HepG2 (cell line): ENCODE results near the gene PKIG. TPM values are rescaled to one million over a fixed set of nuclear protein-coding genes. Genes with fewer than 3 reads are reported as not detected.

Experiments
- ATAC-seq: fragments of 200-7000 bp; cut with Tn5 transposase; 3 replicates; pipeline ENCODE4 v1.9.1; 2020; ENCODE audit warnings: mild to moderate bottlenecking, moderate library complexity
- BruUV-seq: library from RNA; stranded (reverse); fragments of 400-500 nt; replicated peaks from 2 replicates; lab custom pipeline; 2021; lab: Mats Ljungman, UMichigan
- CTCF ChIA-PET: fragments of 300-600 bp; formaldehyde crosslinking; extraction: SDS; loops from one replicate; lab custom pipeline; 2021; ENCODE audit warnings: low total read pairs, inconsistent platforms, low intra/inter-chr PET ratio; lab: Yijun Ruan, JAX
- POLR2A ChIA-PET: fragments of 350-600 bp; sonication (Branson Sonifier 250); formaldehyde crosslinking; loops from one replicate; lab custom pipeline; 2020; ENCODE audit warnings: antibody characterized with exemption, inconsistent platforms; lab: Yijun Ruan, JAX
- DNase-seq: peaks from one replicate; pipeline ENCODE4 v3.0.0-alpha.2; 2015; ENCODE audit warnings: low spot score
- FAIRE-seq: peaks from 3 replicates; lab custom pipeline; 2011; peaks lifted over from hg19 to GRCh38; lab: Jason Lieb, UNC
- H2AFZ ChIP-seq: one replicate; pipeline ENCODE4 v1.6.1; 2011; ENCODE audit warnings: low read length, inconsistent platforms
- H3K27ac ChIP-seq: fragments of 300-600 bp; 3 replicates; pipeline ENCODE4 v1.8.0; 2011; ENCODE audit warnings: mixed run types, mild to moderate bottlenecking, mixed read lengths, low read length, inconsistent platforms; ENCODE audit not compliant: insufficient read depth; ENCODE audit errors: extremely low read length
- H3K27me3 ChIP-seq, 2 experiments: fragments of 200-600 bp in 1 of 2; 2 replicates in 1 of 2; 3 replicates in 1 of 2; pipeline versions ENCODE4 v1.6.0 to v1.8.0; 2011; ENCODE audit warnings: low read length in 2 of 2, mild to moderate bottlenecking in 2 of 2, moderate library complexity in 2 of 2, inconsistent platforms in 1 of 2; ENCODE audit not compliant: insufficient read depth in 2 of 2, control insufficient read depth in 1 of 2
- H3K36me3 ChIP-seq, 2 experiments: fragments of 200-600 bp in 1 of 2; replicated peaks in 1 of 2; 2 replicates in 1 of 2; 3 replicates in 1 of 2; pipeline versions ENCODE4 v1.5.1 to v1.8.0; 2011; ENCODE audit warnings: low read length in 2 of 2, inconsistent platforms in 1 of 2; ENCODE audit not compliant: insufficient read depth in 2 of 2, control insufficient read depth in 1 of 2
- H3K4me1 ChIP-seq: 2 replicates; pipeline ENCODE4 v1.5.1; 2012; ENCODE audit warnings: low read length, inconsistent platforms; ENCODE audit not compliant: insufficient read depth
- H3K4me2 ChIP-seq: 2 replicates; pipeline ENCODE4 v1.6.0; 2011; ENCODE audit warnings: low read depth, low read length, inconsistent platforms
- H3K4me3 ChIP-seq, 3 experiments: fragments of 200-600 bp in 1 of 3; sonication (generic), shearing (Covaris generic) in 1 of 3; replicated peaks in 1 of 3; 2 replicates each; pipeline ENCODE4 v1.5.1; 2011 to 2016; ENCODE audit warnings: low read length in 3 of 3, inconsistent platforms in 2 of 3, low read depth in 2 of 3, mild to moderate bottlenecking in 2 of 3, control low read depth in 1 of 3, mixed read lengths in 1 of 3; ENCODE audit not compliant: insufficient read depth in 1 of 3
- H3K79me2 ChIP-seq: one replicate; pipeline ENCODE4 v1.6.1; 2011; ENCODE audit warnings: low read length, inconsistent platforms; ENCODE audit not compliant: insufficient read depth
- H3K9ac ChIP-seq: 2 replicates; pipeline ENCODE4 v1.6.0; 2011; ENCODE audit warnings: mild to moderate bottlenecking, low read depth, low read length, inconsistent platforms; ENCODE audit not compliant: insufficient read depth
- H3K9me3 ChIP-seq: 2 replicates; pipeline ENCODE4 v1.5.1; 2012; ENCODE audit warnings: mild to moderate bottlenecking, low read length
- H4K20me1 ChIP-seq: 2 replicates; pipeline ENCODE4 v1.6.0; 2011; ENCODE audit warnings: inconsistent platforms, mild to moderate bottlenecking, low read length, moderate library complexity; ENCODE audit not compliant: insufficient read depth
- ELF4 ChIP-seq: sonication (generic); formaldehyde crosslinking; IDR thresholded peaks from 2 replicates; pipeline ENCODE4 v1.5.0; 2020; ENCODE audit warnings: missing genetic modification reagents, mild to moderate bottlenecking, moderate library complexity, borderline replicate concordance
- HBP1 ChIP-seq: IDR thresholded peaks from 2 replicates; pipeline ENCODE4 v1.6.1; 2016; ENCODE audit warnings: low read depth, control low read depth
- HES4 ChIP-seq: sonication (generic); formaldehyde crosslinking; IDR thresholded peaks from 2 replicates; pipeline ENCODE4 v1.9.0; 2021; ENCODE audit warnings: mild to moderate bottlenecking, missing genetic modification reagents, borderline replicate concordance
- ISL2 ChIP-seq: sonication (generic); formaldehyde crosslinking; IDR thresholded peaks from 2 replicates; pipeline ENCODE4 v1.5.0; 2020; ENCODE audit warnings: missing genetic modification reagents
- KDM3A ChIP-seq: IDR thresholded peaks from 2 replicates; pipeline ENCODE4 v1.6.1; 2018; ENCODE audit warnings: low read depth, missing compliant biosample characterization
- SETDB1 ChIP-seq: sonication (generic); formaldehyde crosslinking; IDR thresholded peaks from 2 replicates; pipeline ENCODE4 v1.5.1; 2020; ENCODE audit warnings: missing genetic modification reagents, mild to moderate bottlenecking, borderline replicate concordance
- ZNF143 ChIP-seq: sonication (generic); formaldehyde crosslinking; IDR thresholded peaks from 2 replicates; pipeline ENCODE4 v1.4.0; 2020; ENCODE audit warnings: missing genetic modification reagents
- WGBS: methylation state at CpG from one replicate; pipeline ENCODE4 v1.1.6; 2017; ENCODE audit warnings: low lambda C conversion rate; 5-methylcytosine and 5-hydroxymethylcytosine counted together
- in situ Hi-C: cut with HindIII; loops from 2 replicates; pipeline ENCODE4 v1.10.0; 2017; ENCODE audit warnings: low pct_unique_long_range_greater_than_20kb; ENCODE audit not compliant: extremely low pct_ligation_motif_present
- intact Hi-C: fragments of 100-400 bp; cut with micrococcal nuclease; formaldehyde crosslinking; loops from one replicate; pipeline ENCODE4 v1.10.0; 2022; ENCODE audit not compliant: unreplicated experiment
- polyA plus RNA-seq, 8 experiments: library from polyadenylated mRNA; depleted of rRNA in 3 of 8; stranded (reverse) in 7 of 8; unstranded in 1 of 8; fragments of >200 nt; fragmentation: Illumina TruSeq in 4 of 8; extraction: Trizol in 4 of 8; gene quantifications; 2 replicates each; pipeline versions ENCODE4 v1.2.1 to v1.2.3, GENCODE V29; 2011 to 2016; ENCODE audit warnings: low read depth in 4 of 8, missing spikeins in 1 of 8, mixed read lengths in 1 of 8; ENCODE audit not compliant: insufficient read depth in 1 of 8
- total RNA-seq, 5 experiments: library from RNA; depleted of rRNA; stranded (reverse); fragments of >200 nt; fragmentation: Illumina TruSeq; extraction: Trizol; gene quantifications; 2 replicates each; pipeline ENCODE4 v1.2.3, GENCODE V29; 2016; ENCODE audit warnings: low read depth in 1 of 5
- TF ChIP-seq, protein P1 (sequence below): sonication (generic); formaldehyde crosslinking; IDR thresholded peaks from 2 replicates; pipeline ENCODE4 v1.5.0; 2020; ENCODE audit warnings: missing genetic modification reagents
- TF ChIP-seq, protein P2 (sequence below): sonication (generic); formaldehyde crosslinking; IDR thresholded peaks from 2 replicates; pipeline ENCODE4 v1.4.0; 2020; ENCODE audit warnings: missing genetic modification reagents

Gene PKIG
- total and polyA plus RNA-seq, 2 of the 13 experiments (the other 11 are each of a cell fraction or from before 2014, with no cell fraction given) = 30.8 to 44.5 TPM

DNA sequence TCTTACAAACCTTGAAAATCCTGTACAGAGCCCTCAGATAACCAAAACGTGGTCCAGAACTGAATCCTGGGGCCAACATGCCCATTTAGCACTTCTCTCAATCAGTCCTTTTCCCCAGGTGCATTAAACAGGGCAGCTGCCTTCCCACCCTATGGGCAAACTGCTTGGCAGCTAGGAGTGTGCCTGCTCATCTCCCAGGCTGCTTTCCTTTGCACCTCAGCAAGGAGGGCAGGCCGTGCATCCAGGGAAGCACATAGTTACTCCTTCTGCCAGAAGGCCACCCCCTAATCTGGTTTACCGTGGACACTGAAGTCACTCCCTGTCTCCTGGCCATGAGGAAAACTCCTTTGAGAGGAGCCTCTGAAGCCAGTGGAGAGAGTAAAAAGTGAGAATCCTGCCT lies 10.0 kb downstream of the PKIG start:
- DNase-seq (no peak), ATAC-seq (no peak), FAIRE-seq (no peak)
- no peaks in the 10 kb centered on the region for H4K20me1 ChIP-seq
- H3K4me3 ChIP-seq = no peak overlapping the region
- intact Hi-C loops = no loop called here
- in situ Hi-C loops = no loop called here
- H3K4me1 ChIP-seq = peaks cover 7% of the 10 kb centered on the region
- 90% methylated on average over 3 of the region's 3 CpGs for WGBS
- H3K36me3 ChIP-seq = peaks cover 4 to 14% of the 10 kb centered on the region in 2 experiments; a peak in 4 of 5 replicates
- no peaks in the 10 kb centered on the region for H3K79me2 ChIP-seq
- no peak for TF ChIP-seq HBP1 (CRISPR knock-in tag)
- TF ChIP-seq, protein P1, sequence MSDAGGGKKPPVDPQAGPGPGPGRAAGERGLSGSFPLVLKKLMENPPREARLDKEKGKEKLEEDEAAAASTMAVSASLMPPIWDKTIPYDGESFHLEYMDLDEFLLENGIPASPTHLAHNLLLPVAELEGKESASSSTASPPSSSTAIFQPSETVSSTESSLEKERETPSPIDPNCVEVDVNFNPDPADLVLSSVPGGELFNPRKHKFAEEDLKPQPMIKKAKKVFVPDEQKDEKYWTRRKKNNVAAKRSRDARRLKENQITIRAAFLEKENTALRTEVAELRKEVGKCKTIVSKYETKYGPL = no peak
- TF ChIP-seq ISL2 (CRISPR knock-in tag) = no peak
- H2AFZ ChIP-seq = no peak overlapping the region
- H3K27ac ChIP-seq = no peak overlapping the region
- no peak overlapping the region for H3K4me2 ChIP-seq
- no peaks in the 10 kb centered on the region for H3K9me3 ChIP-seq
- H3K9ac ChIP-seq = no peak overlapping the region
- no TSS peak for BruUV-seq
- H3K27me3 ChIP-seq = no peaks in the 10 kb centered on the region
- CTCF ChIA-PET = no interaction called here
- POLR2A ChIA-PET = no interaction called here

GRCh38 chr20:44593751-44594150 lies 11.4 kb downstream of the PKIG start:
- H3K27me3 ChIP-seq = no peaks in the 10 kb centered on the region
- DNase-seq = no peak
- no peak overlapping the region for H3K4me3 ChIP-seq
- no peaks in the 10 kb centered on the region for H3K4me1 ChIP-seq
- intact Hi-C loops = no loop called here
- 92% methylated on average over 2 of the region's 2 CpGs for WGBS
- H3K79me2 ChIP-seq = no peaks in the 10 kb centered on the region
- H4K20me1 ChIP-seq = no peaks in the 10 kb centered on the region
- H3K27ac ChIP-seq = no peak overlapping the region
- no peak overlapping the region for H2AFZ ChIP-seq
- no peak overlapping the region for H3K4me2 ChIP-seq
- in situ Hi-C loops = no loop called here
- no peak for ATAC-seq
- BruUV-seq = no TSS peak
- no peak for FAIRE-seq
- CTCF ChIA-PET = no interaction called here
- no peaks in the 10 kb centered on the region for H3K9me3 ChIP-seq
- H3K36me3 ChIP-seq = peaks cover 4 to 14% of the 10 kb centered on the region in 2 experiments; a peak in 4 of 5 replicates
- POLR2A ChIA-PET = no interaction called here
- H3K9ac ChIP-seq = no peak overlapping the region
- TF ChIP-seq KDM3A (no peak), HES4 (no peak), ELF4 (CRISPR knock-in tag) (no peak), SETDB1 (CRISPR knock-in tag) (no peak), ZNF143 (no peak)
- TF ChIP-seq, protein P2, sequence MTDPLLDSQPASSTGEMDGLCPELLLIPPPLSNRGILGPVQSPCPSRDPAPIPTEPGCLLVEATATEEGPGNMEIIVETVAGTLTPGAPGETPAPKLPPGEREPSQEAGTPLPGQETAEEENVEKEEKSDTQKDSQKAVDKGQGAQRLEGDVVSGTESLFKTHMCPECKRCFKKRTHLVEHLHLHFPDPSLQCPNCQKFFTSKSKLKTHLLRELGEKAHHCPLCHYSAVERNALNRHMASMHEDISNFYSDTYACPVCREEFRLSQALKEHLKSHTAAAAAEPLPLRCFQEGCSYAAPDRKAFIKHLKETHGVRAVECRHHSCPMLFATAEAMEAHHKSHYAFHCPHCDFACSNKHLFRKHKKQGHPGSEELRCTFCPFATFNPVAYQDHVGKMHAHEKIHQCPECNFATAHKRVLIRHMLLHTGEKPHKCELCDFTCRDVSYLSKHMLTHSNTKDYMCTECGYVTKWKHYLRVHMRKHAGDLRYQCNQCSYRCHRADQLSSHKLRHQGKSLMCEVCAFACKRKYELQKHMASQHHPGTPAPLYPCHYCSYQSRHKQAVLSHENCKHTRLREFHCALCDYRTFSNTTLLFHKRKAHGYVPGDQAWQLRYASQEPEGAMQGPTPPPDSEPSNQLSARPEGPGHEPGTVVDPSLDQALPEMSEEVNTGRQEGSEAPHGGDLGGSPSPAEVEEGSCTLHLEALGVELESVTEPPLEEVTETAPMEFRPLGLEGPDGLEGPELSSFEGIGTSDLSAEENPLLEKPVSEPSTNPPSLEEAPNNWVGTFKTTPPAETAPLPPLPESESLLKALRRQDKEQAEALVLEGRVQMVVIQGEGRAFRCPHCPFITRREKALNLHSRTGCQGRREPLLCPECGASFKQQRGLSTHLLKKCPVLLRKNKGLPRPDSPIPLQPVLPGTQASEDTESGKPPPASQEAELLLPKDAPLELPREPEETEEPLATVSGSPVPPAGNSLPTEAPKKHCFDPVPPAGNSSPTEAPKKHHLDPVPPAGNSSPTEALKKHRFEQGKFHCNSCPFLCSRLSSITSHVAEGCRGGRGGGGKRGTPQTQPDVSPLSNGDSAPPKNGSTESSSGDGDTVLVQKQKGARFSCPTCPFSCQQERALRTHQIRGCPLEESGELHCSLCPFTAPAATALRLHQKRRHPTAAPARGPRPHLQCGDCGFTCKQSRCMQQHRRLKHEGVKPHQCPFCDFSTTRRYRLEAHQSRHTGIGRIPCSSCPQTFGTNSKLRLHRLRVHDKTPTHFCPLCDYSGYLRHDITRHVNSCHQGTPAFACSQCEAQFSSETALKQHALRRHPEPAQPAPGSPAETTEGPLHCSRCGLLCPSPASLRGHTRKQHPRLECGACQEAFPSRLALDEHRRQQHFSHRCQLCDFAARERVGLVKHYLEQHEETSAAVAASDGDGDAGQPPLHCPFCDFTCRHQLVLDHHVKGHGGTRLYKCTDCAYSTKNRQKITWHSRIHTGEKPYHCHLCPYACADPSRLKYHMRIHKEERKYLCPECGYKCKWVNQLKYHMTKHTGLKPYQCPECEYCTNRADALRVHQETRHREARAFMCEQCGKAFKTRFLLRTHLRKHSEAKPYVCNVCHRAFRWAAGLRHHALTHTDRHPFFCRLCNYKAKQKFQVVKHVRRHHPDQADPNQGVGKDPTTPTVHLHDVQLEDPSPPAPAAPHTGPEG (CRISPR knock-in tag) = no peak
